ENCODE data around the gene DYNC2LI1.

DYNC2LI1 gene

GRCh38 chr2:43823751-43824150, 49.9 kb downstream of the DYNC2LI1 start:
- Histone ChIP-seq H3K9ac (ENCODE audit: low read length) (no peak overlapping the region), H3K79me2 (ENCODE audit: low read length) (no peaks in the 10 kb centered on the region), H4K20me1 (ENCODE audit: insufficient read depth, low read length) (no peaks in the 10 kb centered on the region), H2AFZ (ENCODE audit: low read length) (no peak overlapping the region), H3K36me3 (replicated peaks; ENCODE audit: insufficient read depth, low read length) (no peaks in the 10 kb centered on the region), H3K4me1 (ENCODE audit: low read length) (no peaks in the 10 kb centered on the region), H3K27ac (ENCODE audit: low read length) (no peak overlapping the region), H3F3A (ENCODE audit: insufficient read depth, low read length) (no peaks in the 10 kb centered on the region), H3K4me3 (ENCODE audit: low read length) (no peak overlapping the region), H3K4me2 (ENCODE audit: low read depth, low read length) (no peak overlapping the region), H3K9me3 (replicated peaks; ENCODE audit: insufficient read depth, low read length) (no peaks in the 10 kb centered on the region), H3K9me2 (replicated peaks; ENCODE audit: insufficient read depth, low read length) (no peaks in the 10 kb centered on the region), H3K27me3 (replicated peaks; ENCODE audit: insufficient read depth, low read length) (no peaks in the 10 kb centered on the region)
- TF ChIP-seq EZH2 (optimal IDR thresholded peaks at IDR 0.05; ENCODE audit: low read depth, low read length), result no peak
- no peak for DNase-seq

DNA sequence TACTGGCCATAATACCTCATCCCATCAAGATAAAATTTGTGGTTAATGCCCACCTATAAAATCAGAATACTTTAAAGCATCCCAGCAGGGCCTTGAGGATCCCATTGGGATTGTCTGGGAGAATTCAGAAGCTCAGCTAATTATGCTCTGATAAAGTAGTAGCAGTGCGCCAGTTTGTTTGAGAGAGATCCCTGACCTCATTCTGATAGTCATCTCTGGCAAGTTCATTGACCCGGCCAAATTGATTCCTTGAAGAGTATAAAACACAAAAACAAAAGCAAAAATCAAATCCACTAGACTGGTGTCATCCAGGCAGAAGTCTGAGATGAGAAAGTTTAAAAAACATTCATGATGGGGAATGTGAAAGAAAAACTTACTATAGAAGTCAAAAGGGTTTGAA, 50.7 kb downstream of the DYNC2LI1 start:
- H3K36me3 ChIP-seq (replicated peaks; ENCODE audit: insufficient read depth, low read length), result no peaks in the 10 kb centered on the region
- H3K27ac ChIP-seq (ENCODE audit: low read length), result no peak overlapping the region
- DNase-seq, result no peak
- no peaks in the 10 kb centered on the region for H3F3A ChIP-seq (ENCODE audit: insufficient read depth, low read length)
- no peaks in the 10 kb centered on the region for H3K4me1 ChIP-seq (ENCODE audit: low read length)
- no peaks in the 10 kb centered on the region for H3K27me3 ChIP-seq (replicated peaks; ENCODE audit: insufficient read depth, low read length)
- H3K4me3 ChIP-seq (ENCODE audit: low read length), result no peak overlapping the region
- H4K20me1 ChIP-seq (ENCODE audit: insufficient read depth, low read length), result no peaks in the 10 kb centered on the region
- H2AFZ ChIP-seq (ENCODE audit: low read length), result no peak overlapping the region
- H3K9me2 ChIP-seq (replicated peaks; ENCODE audit: insufficient read depth, low read length), result no peaks in the 10 kb centered on the region
- no peaks in the 10 kb centered on the region for H3K9me3 ChIP-seq (replicated peaks; ENCODE audit: insufficient read depth, low read length)
- no peak overlapping the region for H3K9ac ChIP-seq (ENCODE audit: low read length)
- H3K4me2 ChIP-seq (ENCODE audit: low read depth, low read length), result no peak overlapping the region
- no peak for TF ChIP-seq EZH2 (optimal IDR thresholded peaks at IDR 0.05; ENCODE audit: low read depth, low read length)
- no peak for TF ChIP-seq EZH2phosphoT487 (IDR thresholded peaks at IDR 0.05; ENCODE audit: low read length)
- TF ChIP-seq CTCF (IDR thresholded peaks at IDR 0.05; ENCODE audit: low read length), result no peak
- H3K79me2 ChIP-seq (ENCODE audit: low read length), result no peaks in the 10 kb centered on the region

DNA sequence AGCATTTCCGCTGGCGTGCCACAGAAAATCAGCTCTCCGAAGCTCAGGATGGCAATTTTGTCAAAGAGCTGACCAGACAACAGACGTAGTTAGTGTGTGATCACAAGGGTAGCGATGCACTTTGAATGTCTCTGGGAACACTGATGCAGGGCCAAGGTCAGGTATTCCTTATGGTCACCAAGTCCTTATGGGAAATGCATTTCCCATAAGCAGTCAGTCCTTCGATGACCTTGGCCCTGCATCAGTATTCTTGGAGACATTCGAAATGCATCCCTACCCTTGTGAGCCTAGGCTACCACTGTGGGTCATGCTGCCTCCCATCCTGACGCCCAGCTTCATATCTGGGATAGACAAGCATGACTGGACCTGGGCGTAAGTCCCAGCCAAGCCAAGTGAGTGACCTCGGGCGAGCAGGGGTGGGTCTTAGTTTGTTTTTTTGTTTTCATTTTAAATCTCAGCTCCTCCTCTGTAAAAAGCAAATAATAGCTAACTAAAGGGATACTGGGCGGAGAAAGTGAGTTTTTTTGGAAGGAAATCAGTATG, 51.2 kb downstream of the DYNC2LI1 start:
- DNase-seq, result no peak
- Histone ChIP-seq H3K9me3 (replicated peaks; ENCODE audit: insufficient read depth, low read length) (no peaks in the 10 kb centered on the region), H3K4me2 (ENCODE audit: low read depth, low read length) (no peak overlapping the region), H3K27ac (ENCODE audit: low read length) (no peak overlapping the region), H3K36me3 (replicated peaks; ENCODE audit: insufficient read depth, low read length) (no peaks in the 10 kb centered on the region), H3K4me1 (ENCODE audit: low read length) (no peaks in the 10 kb centered on the region), H3K9ac (ENCODE audit: low read length) (no peak overlapping the region), H3K9me2 (replicated peaks; ENCODE audit: insufficient read depth, low read length) (no peaks in the 10 kb centered on the region), H2AFZ (ENCODE audit: low read length) (no peak overlapping the region), H3K79me2 (ENCODE audit: low read length) (no peaks in the 10 kb centered on the region), H4K20me1 (ENCODE audit: insufficient read depth, low read length) (no peaks in the 10 kb centered on the region), H3K4me3 (ENCODE audit: low read length) (no peak overlapping the region), H3K27me3 (replicated peaks; ENCODE audit: insufficient read depth, low read length) (no peaks in the 10 kb centered on the region), H3F3A (ENCODE audit: insufficient read depth, low read length) (no peaks in the 10 kb centered on the region)
- no peak for TF ChIP-seq CTCF (IDR thresholded peaks at IDR 0.05; ENCODE audit: low read length)
- TF ChIP-seq EZH2phosphoT487 (IDR thresholded peaks at IDR 0.05; ENCODE audit: low read length), result no peak

DNA sequence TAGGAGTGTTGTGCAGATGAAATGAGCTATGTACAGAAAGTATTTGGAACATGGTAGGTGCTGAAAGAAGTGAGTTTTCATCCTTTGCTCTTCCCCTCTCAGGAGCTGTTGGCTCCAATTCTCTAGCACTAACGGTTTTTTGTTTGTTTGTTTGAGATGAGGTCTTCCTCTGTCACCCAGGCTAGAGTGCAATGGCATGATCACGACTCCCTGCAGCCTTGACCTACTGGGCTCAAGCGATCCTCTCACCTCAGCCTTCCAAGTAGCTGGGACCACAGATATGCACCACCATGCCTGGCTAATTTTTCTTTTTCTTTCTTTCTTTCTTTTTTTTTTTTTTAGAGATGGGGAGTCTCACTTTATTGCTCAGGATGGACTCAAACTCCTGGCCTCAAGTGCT, 52.0 kb downstream of the DYNC2LI1 start:
- Histone ChIP-seq H3K27me3 (replicated peaks; ENCODE audit: insufficient read depth, low read length) (no peaks in the 10 kb centered on the region), H3K36me3 (replicated peaks; ENCODE audit: insufficient read depth, low read length) (no peaks in the 10 kb centered on the region), H3K4me2 (ENCODE audit: low read depth, low read length) (no peak overlapping the region), H3K9ac (ENCODE audit: low read length) (no peak overlapping the region), H2AFZ (ENCODE audit: low read length) (no peak overlapping the region), H3K4me3 (ENCODE audit: low read length) (no peak overlapping the region), H3K9me3 (replicated peaks; ENCODE audit: insufficient read depth, low read length) (no peaks in the 10 kb centered on the region), H3K27ac (ENCODE audit: low read length) (no peak overlapping the region), H4K20me1 (ENCODE audit: insufficient read depth, low read length) (no peaks in the 10 kb centered on the region), H3F3A (ENCODE audit: insufficient read depth, low read length) (no peaks in the 10 kb centered on the region), H3K79me2 (ENCODE audit: low read length) (no peaks in the 10 kb centered on the region), H3K9me2 (replicated peaks; ENCODE audit: insufficient read depth, low read length) (no peaks in the 10 kb centered on the region), H3K4me1 (ENCODE audit: low read length) (no peaks in the 10 kb centered on the region)
- TF ChIP-seq EZH2phosphoT487 (IDR thresholded peaks at IDR 0.05; ENCODE audit: low read length) (no peak), EZH2 (optimal IDR thresholded peaks at IDR 0.05; ENCODE audit: low read depth, low read length) (no peak), CTCF (IDR thresholded peaks at IDR 0.05; ENCODE audit: low read length) (no peak)
- no peak for DNase-seq

All from MM.1S (cell line).